DMS 273 (cell line): ENCODE measurements around the gene CHP1.
A peak's percentile ranks its signal among the peaks of the same experiment; 100 is the strongest.
"Not testable (repeated sequence)": the region's sequence is repeated elsewhere in the genome, so short reads cannot be mapped to it uniquely, and the experiment has no call there.

Source experiments
- DNase-seq: peaks from one replicate; lab custom pipeline; 2025; ENCODE audit not compliant: unreplicated experiment; lab: John Stamatoyannopoulos, UW

Gene CHP1

GRCh38 chr15:41230650-41231421 lies at the start of gene CHP1, which contains the start of gene EXD1:
Gene CHP1 (plus strand): TSS chr15:41231268. CDS start chr15:41231383, 115 bp downstream.
Gene EXD1 (minus strand): TSS chr15:41230757. CDS start chr15:41226575, 4,182 bp downstream.
- peak; percentile 96 for DNase-seq

GRCh38 chr15:41182266-41182665 lies 48.8 kb upstream of the CHP1 start:
- DNase-seq, result no peak

- no peak for DNase-seq
Measured at GRCh38 chr15:41183581-41183980, 47.5 kb upstream of the CHP1 start.

GRCh38 chr15:41194444-41194843 lies 36.6 kb upstream of the CHP1 start:
- no peak for DNase-seq

GRCh38 chr15:41199470-41199869 lies 31.6 kb upstream of the CHP1 start:
- DNase-seq, result no peak

- DNase-seq, result no peak
Measured at GRCh38 chr15:41203395-41203794, 27.7 kb upstream of the CHP1 start.

- no peak for DNase-seq
Measured at GRCh38 chr15:41205315-41205714, 25.8 kb upstream of the CHP1 start.

- no peak for DNase-seq
Measured at GRCh38 chr15:41207687-41208448, 23.2 kb upstream of the CHP1 start.

GRCh38 chr15:41215708-41216107 lies 15.4 kb upstream of the CHP1 start:
- DNase-seq, result no peak

- no peak for DNase-seq
Measured at GRCh38 chr15:41218851-41219250, 12.2 kb upstream of the CHP1 start.

- DNase-seq, result no peak
Measured at GRCh38 chr15:41219381-41219780, 11.7 kb upstream of the CHP1 start.

GRCh38 chr15:41230345-41230649 lies 771 bp upstream of the CHP1 start:
- DNase-seq, result no peak

- DNase-seq, result peak; percentile 81
Measured at GRCh38 chr15:41231422-41232226, 556 bp downstream of the CHP1 start.

- peak; percentile 4 for DNase-seq
Measured at GRCh38 chr15:41233367-41233771, 2.3 kb downstream of the CHP1 start.

- DNase-seq, result not testable (repeated sequence)
Measured at GRCh38 chr15:41235228-41235627, 4.2 kb downstream of the CHP1 start.

- no peak for DNase-seq
Measured at GRCh38 chr15:41235929-41236328, 4.9 kb downstream of the CHP1 start.

- no peak for DNase-seq
Measured at GRCh38 chr15:41238100-41238499, 7.0 kb downstream of the CHP1 start.

GRCh38 chr15:41241221-41241964 lies 10.3 kb downstream of the CHP1 start:
- peak; percentile 25 for DNase-seq

GRCh38 chr15:41250745-41251144 lies 19.7 kb downstream of the CHP1 start:
- not testable (repeated sequence) for DNase-seq

- no peak for DNase-seq
Measured at GRCh38 chr15:41251411-41251810, 20.3 kb downstream of the CHP1 start.

GRCh38 chr15:41254560-41254959 lies 23.5 kb downstream of the CHP1 start:
- no peak for DNase-seq
